NCI-H748 treated with DMSO at 0.1 percent for 48 hours (cell line): Measurements from ENCODE around the gene RANGAP1.
"Not testable (repeated sequence)": the region's sequence is repeated elsewhere in the genome, so short reads cannot be mapped to it uniquely, and the experiment has no call there.

ENCODE experiments used
- DNase-seq: peaks from one replicate; lab custom pipeline; 2025; lab: John Stamatoyannopoulos, UW

The RANGAP1 gene

GRCh38 chr22:41260871-41261270, 25.1 kb downstream of the RANGAP1 start:
- DNase-seq, result no peak

GRCh38 chr22:41259756-41260155, 26.2 kb downstream of the RANGAP1 start:
- DNase-seq, result not testable (repeated sequence)

- no peak for DNase-seq
Observed at GRCh38 chr22:41257696-41258095, 28.3 kb downstream of the RANGAP1 start.

GRCh38 chr22:41256254-41257253, 29.4 kb downstream of the RANGAP1 start:
- DNase-seq, result no peak

GRCh38 chr22:41254230-41254629, 31.8 kb downstream of the RANGAP1 start:
- DNase-seq, result no peak

- DNase-seq, result no peak
Observed at GRCh38 chr22:41252365-41252764, 33.6 kb downstream of the RANGAP1 start.

GRCh38 chr22:41250127-41250526, 35.9 kb downstream of the RANGAP1 start:
- DNase-seq, result no peak

GRCh38 chr22:41249442-41249841, 36.5 kb downstream of the RANGAP1 start:
- DNase-seq, result no peak

- no peak for DNase-seq
Observed at GRCh38 chr22:41248758-41249157, 37.2 kb downstream of the RANGAP1 start.

- no peak for DNase-seq
Observed at GRCh38 chr22:41248314-41248713, 37.7 kb downstream of the RANGAP1 start.

GRCh38 chr22:41247703-41248102, 38.3 kb downstream of the RANGAP1 start:
- no peak for DNase-seq

GRCh38 chr22:41245917-41246499, 40.0 kb downstream of the RANGAP1 start:
- DNase-seq, result no peak

GRCh38 chr22:41243361-41243760, 42.6 kb downstream of the RANGAP1 start:
- no peak for DNase-seq

- DNase-seq, result no peak
Observed at GRCh38 chr22:41242396-41243117, 43.4 kb downstream of the RANGAP1 start.

- no peak for DNase-seq
Observed at GRCh38 chr22:41241133-41241676, 44.8 kb downstream of the RANGAP1 start.

- no peak for DNase-seq
Observed at GRCh38 chr22:41240377-41241132, 45.4 kb downstream of the RANGAP1 start, which contains the start of gene CHADL. Gene CHADL (minus strand): TSS chr22:41240931. CDS start chr22:41240881, 50 bp downstream.

GRCh38 chr22:41239443-41240128, 46.4 kb downstream of the RANGAP1 start:
- no peak for DNase-seq

GRCh38 chr22:41238570-41239442, 47.2 kb downstream of the RANGAP1 start:
- no peak for DNase-seq

GRCh38 chr22:41237707-41238569, 48.0 kb downstream of the RANGAP1 start:
- DNase-seq, result no peak
